Omental fat pad (tissue), 4 donors: ENCODE results near the gene SFXN5. TPM values are rescaled to one million over a fixed set of nuclear protein-coding genes. Genes with fewer than 3 reads are reported as not detected.

Source experiments
- ATAC-seq: fragments of 150-250 bp; one replicate; pipeline ENCODE4 v1.9.1; 2016; ENCODE audit warnings: mild to moderate bottlenecking, moderate library complexity; ENCODE audit not compliant: low FRiP score
- DNase-seq: peaks from one replicate; pipeline ENCODE4 v3.0.0-alpha.2; 2019; ENCODE audit warnings: low spot score
- CTCF ChIP-seq, 3 donors: fragments of 450-650 bp; IDR thresholded peaks; one replicate each; pipeline ENCODE4 v1.5.1; 2016 to 2017; ENCODE audit warnings: antibody characterized with exemption in 3 of 3, mild to moderate bottlenecking in 3 of 3, moderate library complexity in 2 of 3
- total RNA-seq, 4 donors: library from RNA; depleted of rRNA; stranded (reverse); fragments of >200 nt; gene quantifications; one replicate each; pipeline ENCODE4 v1.1.0, GENCODE V29; 2016

SFXN5 gene
- total RNA-seq, 4 donors from 2014 or later: 5.1 to 15.6 (median 9.4) TPM

GRCh38 chr2:72898585-72898906, 173.0 kb downstream of the SFXN5 start:
- DNase-seq (no peak), ATAC-seq (no peak)
- TF ChIP-seq CTCF (IDR thresholded peaks at IDR 0.05): no peak

- ATAC-seq (no peak), DNase-seq (no peak)
- TF ChIP-seq CTCF (IDR thresholded peaks at IDR 0.05): no peak
Measured at GRCh38 chr2:72897785-72898584, 173.5 kb downstream of the SFXN5 start.

- ATAC-seq (no peak), DNase-seq (no peak)
- no peak for TF ChIP-seq CTCF (IDR thresholded peaks at IDR 0.05)
Measured at GRCh38 chr2:72896446-72896845, 175.1 kb downstream of the SFXN5 start.

- no peak for DNase-seq
- no peak for ATAC-seq
- no peak for TF ChIP-seq CTCF (IDR thresholded peaks at IDR 0.05)
Measured at GRCh38 chr2:72895759-72896281, 175.7 kb downstream of the SFXN5 start.

- no peak for TF ChIP-seq CTCF (IDR thresholded peaks at IDR 0.05)
- ATAC-seq: no peak
Measured at GRCh38 chr2:72895154-72895553, 176.4 kb downstream of the SFXN5 start.

GRCh38 chr2:72894514-72894913, 177.0 kb downstream of the SFXN5 start:
- no peak for DNase-seq
- no peak for ATAC-seq
- TF ChIP-seq CTCF (IDR thresholded peaks at IDR 0.05): no peak

More at GRCh38 chr2:72895154-72895553, 176.4 kb downstream of the SFXN5 start:
- no peak for DNase-seq
